Esophagus squamous epithelium (tissue), 4 donors: Measurements from ENCODE around the gene LCE1F.

ENCODE experiments used
- CTCF ChIP-seq, 6 experiments: fragments of 450-650 bp in 4 of 6; fragments of 200-600 bp in 2 of 6; sonication (generic) in 2 of 6; IDR thresholded peaks; one replicate each; pipeline ENCODE4 v1.5.1; 2016 to 2019; ENCODE audit warnings: antibody characterized with exemption in 6 of 6, mild to moderate bottlenecking in 4 of 6, moderate library complexity in 4 of 6
- POLR2A ChIP-seq, 4 donors: fragments of 450-650 bp; IDR thresholded peaks; one replicate each; pipeline ENCODE4 v1.6.1; 2017; ENCODE audit warnings: antibody characterized with exemption in 4 of 4, mild to moderate bottlenecking in 4 of 4, moderate library complexity in 3 of 4

GRCh38 chr1:152753586-152753985, 21.4 kb upstream of the LCE1F start:
- TF ChIP-seq CTCF (IDR thresholded peaks at IDR 0.05) (no peak), POLR2A (IDR thresholded peaks at IDR 0.05) (no peak)
